ENCODE data around the gene ANAPC1. TPM values are rescaled to one million over a fixed set of nuclear protein-coding genes. Genes with fewer than 3 reads are reported as not detected.

The ANAPC1 gene
- polyA plus RNA-seq, 1 of the 3 experiments (the other 2 are of a cell fraction) = 16.0 TPM

DNA sequence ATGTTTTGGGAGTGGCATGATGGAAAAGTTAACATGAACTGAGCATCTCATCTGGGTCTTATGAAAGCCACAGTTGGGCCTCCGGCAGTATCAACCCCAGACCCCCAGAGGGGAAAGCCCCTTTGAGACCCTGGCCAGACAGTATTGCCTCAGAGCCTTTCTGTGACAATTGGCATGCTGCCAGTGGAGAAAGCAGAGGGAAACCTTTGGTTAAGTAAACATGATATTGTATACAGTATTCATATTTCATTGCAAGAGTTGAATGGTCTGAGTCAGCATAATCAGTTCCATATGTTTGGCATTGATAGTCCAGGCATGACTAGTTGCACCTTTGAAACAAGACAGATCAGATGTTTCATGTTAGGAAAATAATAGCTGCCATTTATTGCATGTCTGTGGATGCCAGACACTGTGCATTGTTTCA lies 34.4 kb upstream of the ANAPC1 start:
- H3K9ac ChIP-seq = no peak overlapping the region
- WGBS (ENCODE audit: low lambda C conversion rate) = 38% methylated on average over 1 of the region's 1 CpG

More for the DNA sequence above, 34.4 kb upstream of the ANAPC1 start:
- H3K36me3 ChIP-seq (replicated peaks in 1 of 2; ENCODE audit: control insufficient read depth in 1 of 2, insufficient read depth in 2 of 2, low read length in 1 of 2) = no peaks in the 10 kb centered on the region
- peak; percentile 62 for DNase-seq
- H3K27me3 ChIP-seq (ENCODE audit: insufficient read depth) = no peaks in the 10 kb centered on the region
- H3K9me2 ChIP-seq = no peaks in the 10 kb centered on the region
- H2AFZ ChIP-seq (ENCODE audit: low read depth) = no peak overlapping the region
- no peaks in the 10 kb centered on the region for H3K79me2 ChIP-seq (ENCODE audit: insufficient read depth)
- ChIA-PET CTCF (interaction anchor here (1.0 to 2.0 kb wide), 6 partner anchors 9 to 31 kb away, joined by 3 to 6 read pairs (median 5); no protein-coding TSS in a partner anchor), POLR2A (no interaction called here)
- H3K9me3 ChIP-seq = no peaks in the 10 kb centered on the region
- no peak overlapping the region for H3K4me3 ChIP-seq (ENCODE audit: low read depth in 2 of 2, low read length in 1 of 2)
- peaks cover 13 to 38% of the 10 kb centered on the region in 2 experiments for H3K4me1 ChIP-seq (ENCODE audit: control insufficient read depth in 1 of 2, insufficient read depth in 2 of 2, low read depth in 1 of 2, low read length in 1 of 2)
- H3F3A ChIP-seq (replicated peaks; ENCODE audit: insufficient read depth) = peaks cover 6% of the 10 kb centered on the region
- peak overlapping the region; percentile 45; the same call in 1 of the 2 replicates for H3K4me2 ChIP-seq
- peaks cover 6% of the 10 kb centered on the region; the same call in 1 of the 2 replicates for H4K20me1 ChIP-seq (ENCODE audit: insufficient read depth)
- peak; percentile 96 for TF ChIP-seq RXRA (IDR thresholded peaks at IDR 0.05; ENCODE audit: borderline replicate concordance, low read depth)
- peak; percentile 66 for TF ChIP-seq CHD2 (IDR thresholded peaks at IDR 0.05; ENCODE audit: low read length, partially characterized antibody)
- TF ChIP-seq IRF3 (IDR thresholded peaks at IDR 0.05; ENCODE audit: low read depth, low read length) = no peak
- TF ChIP-seq GATA2 (CRISPR knock-in tag; IDR thresholded peaks at IDR 0.05) = no peak
- TF ChIP-seq MXI1 (IDR thresholded peaks at IDR 0.05; ENCODE audit: low read depth, low read length) = peak; percentile 74; the same call in 1 of the 2 replicates
- peak; percentile 63 for TF ChIP-seq FOXJ3 (CRISPR knock-in tag; IDR thresholded peaks at IDR 0.05)
- peak; percentile 97 for TF ChIP-seq FOSL2 (IDR thresholded peaks at IDR 0.05; ENCODE audit: borderline replicate concordance, low read depth)
- TF ChIP-seq GABPA (IDR thresholded peaks at IDR 0.05; ENCODE audit: low read depth) = no peak; the same call in 1 of the 2 replicates
- TF ChIP-seq RFX5 (IDR thresholded peaks at IDR 0.05; ENCODE audit: low read length) = no peak
- peak; percentile 92 for TF ChIP-seq JUND (IDR thresholded peaks at IDR 0.05)
- TF ChIP-seq, protein P1, sequence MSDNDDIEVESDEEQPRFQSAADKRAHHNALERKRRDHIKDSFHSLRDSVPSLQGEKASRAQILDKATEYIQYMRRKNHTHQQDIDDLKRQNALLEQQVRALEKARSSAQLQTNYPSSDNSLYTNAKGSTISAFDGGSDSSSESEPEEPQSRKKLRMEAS (IDR thresholded peaks at IDR 0.05; ENCODE audit: low read depth) = peak; percentile 36; the same call in 1 of the 2 replicates
- TF ChIP-seq EZH2phosphoT487 (IDR thresholded peaks at IDR 0.05; ENCODE audit: borderline replicate concordance, low read depth) = no peak
- no peak for TF ChIP-seq TAF1 (IDR thresholded peaks at IDR 0.05; ENCODE audit: borderline replicate concordance, low read depth, low read length)
- TF ChIP-seq FOXM1 (IDR thresholded peaks at IDR 0.05; ENCODE audit: low read depth) = peak; percentile 62; the same call in 1 of the 2 replicates
- peak; percentile 100 for TF ChIP-seq NFIC (IDR thresholded peaks at IDR 0.05; ENCODE audit: borderline replicate concordance)
- TF ChIP-seq TCF12 (IDR thresholded peaks at IDR 0.05) = peak; percentile 100
- TF ChIP-seq TEAD4 (IDR thresholded peaks at IDR 0.05; ENCODE audit: borderline replicate concordance, insufficient read depth) = peak; percentile 83
- TF ChIP-seq, protein P2, sequence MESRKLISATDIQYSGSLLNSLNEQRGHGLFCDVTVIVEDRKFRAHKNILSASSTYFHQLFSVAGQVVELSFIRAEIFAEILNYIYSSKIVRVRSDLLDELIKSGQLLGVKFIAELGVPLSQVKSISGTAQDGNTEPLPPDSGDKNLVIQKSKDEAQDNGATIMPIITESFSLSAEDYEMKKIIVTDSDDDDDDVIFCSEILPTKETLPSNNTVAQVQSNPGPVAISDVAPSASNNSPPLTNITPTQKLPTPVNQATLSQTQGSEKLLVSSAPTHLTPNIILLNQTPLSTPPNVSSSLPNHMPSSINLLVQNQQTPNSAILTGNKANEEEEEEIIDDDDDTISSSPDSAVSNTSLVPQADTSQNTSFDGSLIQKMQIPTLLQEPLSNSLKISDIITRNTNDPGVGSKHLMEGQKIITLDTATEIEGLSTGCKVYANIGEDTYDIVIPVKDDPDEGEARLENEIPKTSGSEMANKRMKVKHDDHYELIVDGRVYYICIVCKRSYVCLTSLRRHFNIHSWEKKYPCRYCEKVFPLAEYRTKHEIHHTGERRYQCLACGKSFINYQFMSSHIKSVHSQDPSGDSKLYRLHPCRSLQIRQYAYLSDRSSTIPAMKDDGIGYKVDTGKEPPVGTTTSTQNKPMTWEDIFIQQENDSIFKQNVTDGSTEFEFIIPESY (IDR thresholded peaks at IDR 0.05; ENCODE audit: borderline replicate concordance, low read depth) = peak; percentile 91
- peak; percentile 97 for TF ChIP-seq POLR2AphosphoS5 (IDR thresholded peaks at IDR 0.05; ENCODE audit: low read depth, low read length)
- peak; percentile 93 for TF ChIP-seq RCOR1 (IDR thresholded peaks at IDR 0.05; ENCODE audit: low read length)
- peak; percentile 82 to 85 for TF ChIP-seq EP300 (IDR thresholded peaks at IDR 0.05; ENCODE audit: borderline replicate concordance in 1 of 2, low read depth in 1 of 2, low read length in 1 of 2)
- TF ChIP-seq PBX3 (IDR thresholded peaks at IDR 0.05) = peak; percentile 93
- H3K27ac ChIP-seq (ENCODE audit: low read depth in 2 of 2, low read length in 1 of 2) = peak overlapping the region in 1 of 2 experiments; percentile 72; a peak in 2 of 4 replicates

Measured in SK-N-SH (cell line).